HCT116 (cell line): ENCODE measurements around the gene IRF2. TPM values are rescaled to one million over a fixed set of nuclear protein-coding genes. Genes with fewer than 3 reads are reported as not detected.

ENCODE experiments used
- ATAC-seq: fragments of 200-7000 bp; cut with Tn5 transposase; 2 replicates; pipeline ENCODE4 v1.9.1; 2020; ENCODE audit warnings: mild to moderate bottlenecking, moderate library complexity
- BruUV-seq: library from RNA; stranded (reverse); fragments of 400-500 nt; replicated peaks from 2 replicates; lab custom pipeline; 2021; lab: Mats Ljungman, UMichigan
- CTCF ChIA-PET: fragments of 300-600 bp; sonication (Branson Sonifier 250); formaldehyde crosslinking; loops from one replicate; lab custom pipeline; 2021; ENCODE audit warnings: antibody characterized with exemption; lab: Charles Lee
- POLR2A ChIA-PET: fragments of 300-600, 350-600 bp; sonication (Branson Sonifier 250); formaldehyde crosslinking; loops from one replicate; lab custom pipeline; 2021; ENCODE audit warnings: antibody characterized with exemption; lab: Charles Lee
- RAD21 ChIA-PET, 2 experiments: fragments of 300-600 bp; sonication (Branson Sonifier 250); formaldehyde crosslinking; loops; one replicate each; lab custom pipeline; 2023; ENCODE audit warnings: low total read pairs in 2 of 2; ENCODE audit not compliant: uncharacterized antibody in 2 of 2, unreplicated experiment in 2 of 2, low non-redundant PET in 1 of 2; lab: Charles Lee
- DNase-seq: peaks from one replicate; pipeline ENCODE4 v3.0.0-alpha.2; 2010; ENCODE audit warnings: low read depth, low spot score
- H2AFZ ChIP-seq: fragments of 200-600 bp; shearing (Covaris generic), sonication (generic); 2 replicates; pipeline ENCODE4 v1.6.1; 2017; ENCODE audit warnings: low read depth, mixed run types, mixed read lengths, antibody characterized with exemption, low read length; ENCODE audit not compliant: poor library complexity, severe bottlenecking
- H3K27ac ChIP-seq: 2 replicates; pipeline ENCODE4 v1.5.1; 2012; ENCODE audit warnings: low read depth, low read length
- H3K27me3 ChIP-seq: fragments of 200-600 bp; sonication (generic); 2 replicates; pipeline ENCODE4 v1.6.1; 2016; ENCODE audit warnings: mixed run types, low read length, mixed read lengths; ENCODE audit not compliant: insufficient read depth
- H3K36me3 ChIP-seq, 2 experiments: fragments of 200-500 bp in 1 of 2; fragments of 200-600 bp in 1 of 2; sonication (Bioruptor generic) in 1 of 2; sonication (generic) in 1 of 2; 2 replicates each; pipeline versions ENCODE4 v1.5.1 to v1.6.1; 2014 to 2016; ENCODE audit warnings: low read length in 2 of 2, inconsistent platforms in 1 of 2, mixed read lengths in 1 of 2, mixed run types in 1 of 2; ENCODE audit not compliant: insufficient read depth in 2 of 2, control insufficient read depth in 1 of 2
- H3K4me1 ChIP-seq, 2 experiments: fragments of 200-600 bp in 1 of 2; sonication (generic) in 1 of 2; 2 replicates each; pipeline versions ENCODE4 v1.5.1 to v1.6.1; 2012 to 2017; ENCODE audit warnings: low read length in 2 of 2, inconsistent platforms in 1 of 2, mild to moderate bottlenecking in 1 of 2, mixed read lengths in 1 of 2, mixed run types in 1 of 2, moderate library complexity in 1 of 2; ENCODE audit not compliant: insufficient read depth in 2 of 2, control insufficient read depth in 1 of 2
- H3K4me2 ChIP-seq: fragments of 200-600 bp; sonication (generic); 2 replicates; pipeline ENCODE4 v1.6.1; 2017; ENCODE audit warnings: mixed run types, low read length, mixed read lengths
- H3K4me3 ChIP-seq, 2 experiments: fragments of 200-600 bp in 1 of 2; sonication (generic) in 1 of 2; replicated peaks in 1 of 2; 2 replicates each; pipeline ENCODE4 v1.5.1; 2011 to 2016; ENCODE audit warnings: low read length in 2 of 2, control low read depth in 1 of 2, low read depth in 1 of 2, mild to moderate bottlenecking in 1 of 2, mixed read lengths in 1 of 2, mixed run types in 1 of 2
- H3K79me2 ChIP-seq: fragments of 200-600 bp; sonication (generic); 2 replicates; pipeline ENCODE4 v1.6.1; 2017; ENCODE audit warnings: mild to moderate bottlenecking, mixed run types, low read length, moderate library complexity, mixed read lengths; ENCODE audit not compliant: insufficient read depth
- H3K9ac ChIP-seq: fragments of 200-600 bp; sonication (generic); 2 replicates; pipeline ENCODE4 v1.6.1; 2016; ENCODE audit warnings: low read length, mixed read lengths
- H3K9me2 ChIP-seq: fragments of 200-600 bp; sonication (generic), shearing (Covaris generic); 2 replicates; pipeline ENCODE4 v1.6.1; 2017; ENCODE audit warnings: mixed run types, mild to moderate bottlenecking, moderate library complexity; ENCODE audit not compliant: insufficient read depth
- H3K9me3 ChIP-seq, 2 experiments: fragments of 200-500 bp in 1 of 2; fragments of 200-600 bp in 1 of 2; sonication (Bioruptor generic) in 1 of 2; sonication (generic) in 1 of 2; 2 replicates each; pipeline ENCODE4 v1.6.1; 2014 to 2017; ENCODE audit warnings: low read length in 2 of 2, mixed read lengths in 2 of 2, inconsistent platforms in 1 of 2, low read depth in 1 of 2, mild to moderate bottlenecking in 1 of 2, mixed run types in 1 of 2, moderate library complexity in 1 of 2; ENCODE audit not compliant: control insufficient read depth in 1 of 2, insufficient read depth in 1 of 2
- H4K20me1 ChIP-seq: fragments of 200-600 bp; sonication (generic), shearing (Covaris generic); 2 replicates; pipeline ENCODE4 v1.6.1; 2017; ENCODE audit warnings: mixed run types, mild to moderate bottlenecking, moderate library complexity; ENCODE audit not compliant: insufficient read depth
- ATF3 ChIP-seq: IDR thresholded peaks from 2 replicates; pipeline ENCODE4 v1.6.1; 2012
- CBX3 ChIP-seq: IDR thresholded peaks from 2 replicates; pipeline ENCODE4 v1.6.1; 2012; ENCODE audit warnings: low read depth
- CEBPB ChIP-seq: IDR thresholded peaks from 2 replicates; pipeline ENCODE4 v1.6.1; 2012; ENCODE audit warnings: low read depth
- CTCF ChIP-seq, 3 experiments: fragments of 200-600 bp in 1 of 3; sonication (generic) in 1 of 3; IDR thresholded peaks in 2 of 3; conservative IDR thresholded peaks in 1 of 3; 2 replicates each; pipeline ENCODE4 v1.5.1; 2012 to 2017; ENCODE audit warnings: low read depth in 2 of 3, low read length in 2 of 3, antibody characterized with exemption in 1 of 3, borderline replicate concordance in 1 of 3, control low read depth in 1 of 3, mild to moderate bottlenecking in 1 of 3, mixed read lengths in 1 of 3, mixed run types in 1 of 3, moderate library complexity in 1 of 3; ENCODE audit not compliant: insufficient read depth in 1 of 3
- EGR1 ChIP-seq: IDR thresholded peaks from 2 replicates; pipeline ENCODE4 v1.6.1; 2012; ENCODE audit warnings: low read depth
- ELF1 ChIP-seq: IDR thresholded peaks from 2 replicates; pipeline ENCODE4 v1.6.1; 2012; ENCODE audit warnings: low read depth, borderline replicate concordance
- EZH2 ChIP-seq: fragments of 200-600 bp; sonication (generic); IDR thresholded peaks from 2 replicates; pipeline ENCODE4 v1.6.1; 2017; ENCODE audit warnings: antibody characterized with exemption, mixed run types
- FOSL1 ChIP-seq: IDR thresholded peaks from 2 replicates; pipeline ENCODE4 v1.6.1; 2012; ENCODE audit warnings: low read depth
- JUND ChIP-seq: IDR thresholded peaks from 2 replicates; pipeline ENCODE4 v1.6.1; 2012
- POLR2A ChIP-seq: IDR thresholded peaks from 2 replicates; pipeline ENCODE4 v1.7.0; 2011; ENCODE audit warnings: borderline replicate concordance; ENCODE audit not compliant: insufficient read depth, insufficient read length; ENCODE audit errors: extremely low read depth
- POLR2AphosphoS5 ChIP-seq: IDR thresholded peaks from 2 replicates; pipeline ENCODE4 v1.6.1; 2011; ENCODE audit warnings: mild to moderate bottlenecking, low read depth, low read length, moderate library complexity
- SIN3A ChIP-seq: IDR thresholded peaks from 2 replicates; pipeline ENCODE4 v1.6.1; 2012; ENCODE audit warnings: low read depth
- SRF ChIP-seq: IDR thresholded peaks from 2 replicates; pipeline ENCODE4 v1.6.1; 2012; ENCODE audit warnings: low read depth
- YY1 ChIP-seq: IDR thresholded peaks from 2 replicates; pipeline ENCODE4 v1.6.1; 2011; ENCODE audit warnings: low read length, low read depth, moderate library complexity, mild to moderate bottlenecking; ENCODE audit not compliant: insufficient replicate concordance; ENCODE audit errors: extremely low read depth
- ZBTB33 ChIP-seq: IDR thresholded peaks from 2 replicates; pipeline ENCODE4 v1.6.1; 2011; ENCODE audit warnings: mild to moderate bottlenecking, low read length, moderate library complexity; ENCODE audit not compliant: insufficient replicate concordance; ENCODE audit errors: extremely low read depth
- ZFX ChIP-seq: fragments of 450-650 bp; IDR thresholded peaks from 2 replicates; pipeline ENCODE4 v1.6.1; 2017
- ZNF274 ChIP-seq: fragments of 200-500 bp; sonication (Bioruptor generic); IDR thresholded peaks from 2 replicates; pipeline ENCODE4 v1.6.1; 2014; ENCODE audit warnings: mild to moderate bottlenecking, low read depth, low read length, inconsistent platforms
- intact Hi-C: fragments of 100-400 bp; cut with micrococcal nuclease; formaldehyde crosslinking; loops from 2 replicates; pipeline ENCODE4 v1.10.0; 2022
- total RNA-seq: library from RNA; stranded (reverse); gene quantifications from one replicate; pipeline ENCODE4 v1.2.1, GENCODE V29; 2021; ENCODE audit not compliant: unreplicated experiment

IRF2 gene
- total RNA-seq, 1 experiment from 2014 or later: 10.6 TPM

GRCh38 chr4:184424279-184424678 lies 50.1 kb downstream of the IRF2 start:
- Histone ChIP-seq H3K9me3 (no peaks in the 10 kb centered on the region), H3K27me3 (no peaks in the 10 kb centered on the region), H3K9me2 (no peaks in the 10 kb centered on the region), H3K27ac (no peak overlapping the region), H3K9ac (no peak overlapping the region), H3K4me2 (no peak overlapping the region), H3K4me1 (no peaks in the 10 kb centered on the region)
- DNase-seq: no peak
- no peak for ATAC-seq
- ChIA-PET POLR2A (no interaction called here), RAD21 (no interaction called here)
- no TSS peak for BruUV-seq
- TF ChIP-seq YY1: no peak
- no peak for TF ChIP-seq CTCF (IDR thresholded peaks at IDR 0.05 in 2 of 3, conservative IDR thresholded peaks at IDR 0.05 in 1 of 3; ENCODE audit: borderline replicate concordance in 1 of 3, insufficient read depth in 1 of 3, low read depth in 2 of 3, low read length in 2 of 3)
- no peak for TF ChIP-seq CBX3
- TF ChIP-seq EZH2: no peak
- TF ChIP-seq ZFX: no peak
- no peak for TF ChIP-seq ELF1
- TF ChIP-seq EGR1: no peak
- TF ChIP-seq JUND: no peak
- TF ChIP-seq FOSL1: no peak
- no peak for TF ChIP-seq CEBPB
- TF ChIP-seq POLR2A: no peak
- no peak for TF ChIP-seq POLR2AphosphoS5
- no peak for TF ChIP-seq SIN3A
- TF ChIP-seq ZBTB33: no peak
- TF ChIP-seq SRF: no peak
- no peak for TF ChIP-seq ATF3
- TF ChIP-seq ZNF274: no peak
- TF ChIP-seq, all 23 proteins: peak for 0
- CTCF ChIA-PET: no interaction called here
- H4K20me1 ChIP-seq: no peaks in the 10 kb centered on the region
- H2AFZ ChIP-seq: no peak overlapping the region
- intact Hi-C loops: no loop called here
- no peak overlapping the region for H3K4me3 ChIP-seq
- H3K36me3 ChIP-seq: no peaks in the 10 kb centered on the region; a peak in 1 of 4 replicates
- no peaks in the 10 kb centered on the region for H3K79me2 ChIP-seq
